8988T (cell line): ENCODE data around the gene APOB.
A peak's percentile ranks its signal among the peaks of the same experiment; 100 is the strongest.

Experiments
- DNase-seq: peaks from one replicate; pipeline ENCODE4 v3.0.0; 2011

The APOB gene

DNA sequence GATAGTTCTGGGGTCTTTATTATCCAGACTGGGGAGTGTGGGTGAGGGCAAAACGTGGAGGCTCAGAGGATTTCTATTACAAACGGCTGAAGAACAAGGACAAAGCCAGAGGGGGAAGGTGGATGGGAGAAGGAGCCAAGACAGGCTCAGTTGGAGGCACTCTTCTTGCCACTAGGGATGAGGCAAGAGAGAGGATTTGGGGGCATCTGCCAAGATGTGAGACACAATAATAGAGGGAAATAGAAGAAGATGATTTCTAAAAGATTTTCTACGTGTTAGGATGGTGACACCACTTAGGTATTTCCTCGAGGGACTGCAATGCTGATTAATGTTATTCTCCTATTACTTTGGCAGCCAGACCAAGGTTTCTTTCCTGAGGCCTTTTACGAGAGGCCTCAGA, 71.8 kb downstream of the APOB start:
- no peak for DNase-seq

DNA sequence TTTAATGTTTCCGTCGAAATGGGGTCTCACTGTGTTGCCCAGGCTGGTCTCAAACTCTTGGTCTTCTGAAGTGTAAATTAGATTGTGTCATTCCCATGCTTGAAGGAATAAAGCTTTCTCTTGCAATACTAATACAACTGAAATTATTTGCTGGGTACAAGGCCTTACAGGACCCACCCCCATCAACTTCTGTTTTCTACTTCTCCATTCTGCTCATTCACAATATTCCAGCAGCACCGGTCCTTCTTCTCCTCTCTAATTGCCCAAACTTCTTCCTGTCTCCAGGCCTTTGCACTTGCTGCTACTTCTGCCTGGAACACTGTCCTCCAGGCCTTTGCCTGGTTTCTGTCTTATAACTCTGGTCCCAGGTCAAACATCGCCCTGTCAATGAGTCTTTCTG, 73.8 kb downstream of the APOB start:
- DNase-seq = no peak

GRCh38 chr2:20966061-20966595, 77.7 kb downstream of the APOB start:
- no peak for DNase-seq

DNA sequence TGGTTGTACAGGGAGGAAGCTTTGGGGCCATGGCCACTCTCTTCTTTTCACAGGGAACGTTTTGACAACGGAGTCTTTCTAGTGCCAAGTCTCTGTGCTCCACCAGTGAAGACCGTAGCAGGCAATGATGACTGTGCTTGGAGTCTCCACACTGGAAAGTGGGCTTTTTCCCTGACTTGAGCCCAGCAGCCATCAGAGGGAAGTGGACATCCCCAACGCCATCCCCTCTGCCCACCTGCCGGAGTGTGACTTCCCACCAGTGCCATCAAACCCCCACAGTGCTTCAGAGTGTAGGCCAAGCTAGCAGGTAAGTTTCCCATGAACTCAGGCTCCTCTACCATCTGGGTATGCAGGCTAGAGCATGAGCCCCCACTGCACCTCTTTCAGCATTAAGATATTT, 78.7 kb downstream of the APOB start:
- no peak for DNase-seq

GRCh38 chr2:20963867-20964266, 80.0 kb downstream of the APOB start:
- DNase-seq = no peak

- peak; percentile 41 for DNase-seq
Measured at GRCh38 chr2:20962939-20963557, 80.8 kb downstream of the APOB start.

- DNase-seq = no peak
Measured at GRCh38 chr2:20961858-20962257, 82.0 kb downstream of the APOB start.

DNA sequence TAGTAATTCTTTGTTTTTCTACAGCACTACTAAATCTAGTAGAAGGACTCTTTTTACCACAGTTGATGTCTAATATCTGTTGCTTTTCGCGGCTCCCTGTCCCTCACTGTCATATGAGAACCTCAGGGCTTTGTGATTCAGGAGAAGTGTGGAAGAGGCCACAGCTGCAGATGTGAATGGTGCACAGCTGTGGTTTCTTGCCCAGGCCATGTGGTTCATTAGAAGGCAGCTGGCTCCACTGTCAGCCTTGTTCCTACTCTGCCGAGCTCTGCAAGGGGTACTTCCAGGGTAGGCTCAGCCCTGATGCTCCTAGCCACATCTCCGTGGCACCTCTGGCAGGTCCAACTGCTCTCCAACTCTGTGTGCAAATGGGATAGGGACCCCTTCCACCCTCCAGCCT, 83.9 kb downstream of the APOB start:
- no peak for DNase-seq

DNA sequence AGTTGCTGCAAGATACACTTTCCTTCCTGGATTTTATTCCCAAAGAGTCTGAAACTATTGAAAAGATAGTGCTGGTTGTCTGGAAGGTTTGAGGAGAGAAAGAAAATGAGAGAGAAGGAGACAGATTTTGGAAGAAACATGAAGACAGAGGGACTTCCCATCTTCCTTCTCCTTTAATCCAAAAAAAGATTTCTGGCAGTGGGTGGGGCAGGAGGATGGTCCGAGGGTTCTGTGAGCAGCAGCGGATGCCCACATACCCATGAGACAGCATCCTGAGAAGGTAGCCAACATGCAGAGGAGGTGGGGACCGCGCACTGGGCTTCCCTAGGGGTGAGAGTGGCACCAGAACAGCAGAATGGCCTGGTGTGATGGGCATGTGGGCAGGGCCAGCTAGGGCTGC, 84.6 kb downstream of the APOB start:
- DNase-seq = no peak

- no peak for DNase-seq
Measured at GRCh38 chr2:20957788-20958525, 85.9 kb downstream of the APOB start.

- DNase-seq = no peak
Measured at GRCh38 chr2:20955277-20956026, 88.4 kb downstream of the APOB start.

DNA sequence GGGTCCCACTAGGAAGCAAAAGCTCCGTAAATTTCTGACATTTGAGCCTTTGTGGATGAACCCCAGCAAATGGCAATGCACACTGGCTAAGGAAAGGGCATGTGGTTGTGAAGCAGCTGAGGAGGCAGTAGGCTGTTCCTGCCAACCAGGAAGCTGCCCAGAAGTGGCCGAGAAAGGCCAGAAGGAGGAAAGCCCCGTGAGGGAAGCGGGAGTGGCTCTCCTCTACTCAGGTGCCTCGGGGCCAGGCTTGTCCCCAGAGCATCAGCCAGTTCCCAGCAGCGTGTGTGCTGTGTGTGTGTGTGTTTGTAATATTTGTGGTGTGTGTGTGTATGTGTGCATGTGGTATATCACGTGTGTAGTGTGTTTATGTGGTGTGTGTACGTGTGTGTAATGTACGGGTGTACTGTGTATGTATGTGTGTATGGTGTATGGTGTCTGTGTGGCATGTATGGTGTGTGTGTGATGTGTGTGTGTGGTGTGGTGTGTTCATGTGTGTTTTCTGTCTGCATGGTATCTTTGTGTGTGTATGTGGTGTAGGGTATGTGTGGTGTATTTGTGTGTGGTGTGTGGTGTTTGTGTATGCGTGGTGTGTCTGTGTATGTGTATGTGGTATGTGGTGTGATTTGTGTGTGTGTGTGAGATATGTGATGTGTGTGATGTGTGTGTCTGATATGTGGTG, 90.6 kb downstream of the APOB start:
- DNase-seq = no peak
